K562 (cell line): ENCODE measurements around the gene ETFBKMT. TPM values are rescaled to one million over a fixed set of nuclear protein-coding genes. Genes with fewer than 3 reads are reported as not detected.

Experiments
- ARID3A ChIP-seq: IDR thresholded peaks from 2 replicates; pipeline ENCODE4 v1.6.1; 2012; ENCODE audit warnings: low read depth, low read length, improper control_type of control experiment, borderline replicate concordance
- BRD9 ChIP-seq: fragments of 450-650 bp; IDR thresholded peaks from 2 replicates; pipeline ENCODE4 v1.6.1; 2018; ENCODE audit warnings: low read depth; ENCODE audit not compliant: partially characterized antibody
- BRF1 ChIP-seq: IDR thresholded peaks from 3 replicates; pipeline ENCODE4 v1.6.1; 2011; ENCODE audit warnings: borderline replicate concordance, mild to moderate bottlenecking; ENCODE audit not compliant: insufficient read length; ENCODE audit errors: extremely low read depth
- BRF2 ChIP-seq: IDR thresholded peaks from 3 replicates; pipeline ENCODE4 v1.6.1; 2011; ENCODE audit warnings: borderline replicate concordance, mild to moderate bottlenecking; ENCODE audit not compliant: insufficient read length, insufficient read depth
- FOXK2 ChIP-seq, 2 experiments: fragments of 450-650 bp; IDR thresholded peaks in 1 of 2; conservative IDR thresholded peaks in 1 of 2; 2 replicates each; pipeline ENCODE4 v1.6.1; 2016; ENCODE audit warnings: low read depth in 2 of 2, mild to moderate bottlenecking in 1 of 2
- HDGF ChIP-seq: fragments of 450-650 bp; IDR thresholded peaks from 2 replicates; pipeline ENCODE4 v1.6.1; 2016
- HMGN3 ChIP-seq: IDR thresholded peaks from 2 replicates; pipeline ENCODE4 v1.6.1; 2011; ENCODE audit warnings: borderline replicate concordance, low read depth, mild to moderate bottlenecking, mixed read lengths, low read length; ENCODE audit not compliant: insufficient read length; ENCODE audit errors: extremely low read depth
- MAFG ChIP-seq: fragments of 450-650 bp; conservative IDR thresholded peaks from 2 replicates; pipeline ENCODE4 v1.6.1; 2016; ENCODE audit warnings: missing genetic modification characterization, missing compliant biosample characterization
- MYBL2 ChIP-seq, 2 experiments: fragments of 450-650 bp in 1 of 2; sonication (generic) in 1 of 2; formaldehyde crosslinking in 1 of 2; IDR thresholded peaks; 2 replicates each; pipeline versions ENCODE4 v1.6.1 to v1.8.1; 2017 to 2022; ENCODE audit warnings: borderline replicate concordance in 1 of 2, inconsistent platforms in 1 of 2, low read depth in 1 of 2, mild to moderate bottlenecking in 1 of 2, missing genetic modification reagents in 1 of 2, moderate library complexity in 1 of 2
- RAD21 ChIP-seq, 2 experiments: fragments of 250-450 bp in 1 of 2; fragments of 450-650 bp in 1 of 2; sonication (Bioruptor Pico) in 1 of 2; formaldehyde crosslinking in 1 of 2; IDR thresholded peaks in 1 of 2; conservative IDR thresholded peaks in 1 of 2; 2 replicates each; pipeline versions ENCODE4 v1.4.0 to v1.8.0; 2020 to 2022; ENCODE audit warnings: mild to moderate bottlenecking in 2 of 2, moderate library complexity in 1 of 2
- ZBTB40 ChIP-seq, 2 experiments: fragments of 450-650 bp in 1 of 2; sonication (generic) in 1 of 2; formaldehyde crosslinking in 1 of 2; IDR thresholded peaks; 2 replicates each; pipeline versions ENCODE4 v1.7.1 to v1.9.0; 2016 to 2022; ENCODE audit warnings: inconsistent platforms in 1 of 2, mild to moderate bottlenecking in 1 of 2, missing genetic modification reagents in 1 of 2
- ZNF134 ChIP-seq: fragments of 250-450 bp; sonication (Bioruptor Pico); conservative IDR thresholded peaks from 2 replicates; pipeline ENCODE4 v1.4.0; 2020
- ZNF41 ChIP-seq: fragments of 250-450 bp; sonication (Bioruptor Pico); conservative IDR thresholded peaks from 2 replicates; pipeline ENCODE4 v1.4.0; 2020; ENCODE audit warnings: mild to moderate bottlenecking
- polyA plus RNA-seq, 8 experiments: library from polyadenylated mRNA; depleted of rRNA in 4 of 8; stranded (reverse) in 5 of 8; unstranded in 3 of 8; fragments of >200 nt; fragmentation: Nextera tagmentation in 2 of 8; fragmentation: Illumina TruSeq in 1 of 8; extraction: Ambion mirVana in 2 of 8; extraction: Trizol in 1 of 8; gene quantifications; 2 replicates each; pipeline versions ENCODE4 v1.2.1 to v1.2.3, GENCODE V29; 2011 to 2014; ENCODE audit warnings: inconsistent platforms in 1 of 8, missing spikeins in 1 of 8
- total RNA-seq, 7 experiments: library from RNA; depleted of rRNA in 6 of 7; stranded (reverse); fragments of >200 nt in 6 of 7; fragmentation: Illumina TruSeq in 2 of 7; extraction: Trizol in 2 of 7; gene quantifications; 2 replicates each; pipeline versions ENCODE4 v1.2.1 to v1.2.3, GENCODE V29; 2011 to 2021; ENCODE audit warnings: low replicate concordance in 1 of 7

Gene ETFBKMT
- total and polyA plus RNA-seq, 9 of the 15 experiments (the other 6 are each of a cell fraction or from before 2014, with no cell fraction given): 0.18 to 1.7 (median 0.96) TPM

- TF ChIP-seq BRF1 (no peak), ZBTB40 (IDR thresholded peaks at IDR 0.05) (no peak), ZBTB40 (CRISPR knock-in tag; IDR thresholded peaks at IDR 0.05) (no peak), HMGN3 (no peak), BRF2 (no peak), ARID3A (no peak), FOXK2 (conservative IDR thresholded peaks at IDR 0.05 in 1 of 2, IDR thresholded peaks at IDR 0.05 in 1 of 2; ENCODE audit: low read depth in 2 of 2) (no peak), ZNF134 (CRISPR knock-in tag) (no peak), MAFG (no peak), HDGF (no peak), BRD9 (no peak), MYBL2 (IDR thresholded peaks at IDR 0.05; ENCODE audit: low read depth) (no peak), MYBL2 (CRISPR knock-in tag; IDR thresholded peaks at IDR 0.05; ENCODE audit: borderline replicate concordance) (no peak), RAD21 (CRISPR knock-in tag; conservative IDR thresholded peaks at IDR 0.05 in 1 of 2, IDR thresholded peaks at IDR 0.05 in 1 of 2) (peak; percentile 97 to 99), ZNF41 (CRISPR knock-in tag) (no peak)
Measured at GRCh38 chr12:31682136-31682962, 22.9 kb downstream of the ETFBKMT start (continued).
